Fibroblast of lung (primary cell): ENCODE measurements around the gene UTP25. TPM values are rescaled to one million over a fixed set of nuclear protein-coding genes. Genes with fewer than 3 reads are reported as not detected.
A peak's percentile ranks its signal among the peaks of the same experiment; 100 is the strongest.

Source experiments
- DNase-seq, 2 donors: peaks; one replicate each; pipeline versions ENCODE4 v3.0.0 to v3.0.0-alpha.2; 2010; ENCODE audit warnings: low read depth in 2 of 2
- H2AFZ ChIP-seq: 2 replicates; pipeline ENCODE4 v1.5.1; 2012; ENCODE audit warnings: low read length, control low read depth, inconsistent platforms
- H3K27ac ChIP-seq: 2 replicates; pipeline ENCODE4 v1.5.1; 2011; ENCODE audit warnings: low read length, control low read depth; ENCODE audit not compliant: insufficient read depth
- H3K27me3 ChIP-seq: 2 replicates; pipeline ENCODE4 v1.5.1; 2011; ENCODE audit warnings: mild to moderate bottlenecking, low read length; ENCODE audit not compliant: control insufficient read depth, insufficient read depth
- H3K36me3 ChIP-seq: 2 replicates; pipeline ENCODE4 v1.5.1; 2011; ENCODE audit warnings: low read length; ENCODE audit not compliant: control insufficient read depth, insufficient read depth
- H3K4me1 ChIP-seq: 2 replicates; pipeline ENCODE4 v1.5.1; 2011; ENCODE audit warnings: low read length; ENCODE audit not compliant: control insufficient read depth, insufficient read depth; ENCODE audit errors: extremely low read depth
- H3K4me2 ChIP-seq: 2 replicates; pipeline ENCODE4 v1.5.1; 2011; ENCODE audit warnings: low read length, control low read depth; ENCODE audit not compliant: insufficient read depth; ENCODE audit errors: extremely low read depth
- H3K4me3 ChIP-seq, 4 experiments: fragments of 200-600 bp in 1 of 4; sonication (generic) in 1 of 4; replicated peaks in 1 of 4; 2 replicates each; pipeline ENCODE4 v1.5.1; 2011 to 2016; ENCODE audit warnings: low read length in 4 of 4, low read depth in 3 of 4, mild to moderate bottlenecking in 3 of 4, control low read depth in 2 of 4, inconsistent platforms in 1 of 4, mixed read lengths in 1 of 4; ENCODE audit not compliant: insufficient read depth in 1 of 4; ENCODE audit errors: control extremely low read depth in 1 of 4
- H3K79me2 ChIP-seq: 2 replicates; pipeline ENCODE4 v1.5.1; 2012; ENCODE audit warnings: mild to moderate bottlenecking, low read length, inconsistent platforms; ENCODE audit not compliant: control insufficient read depth, insufficient read depth
- H3K9ac ChIP-seq: 2 replicates; pipeline ENCODE4 v1.5.1; 2011; ENCODE audit warnings: mild to moderate bottlenecking, low read length, control low read depth; ENCODE audit not compliant: insufficient read depth
- H3K9me3 ChIP-seq: 2 replicates; pipeline ENCODE4 v1.5.1; 2012; ENCODE audit warnings: low read depth, low read length; ENCODE audit not compliant: control insufficient read depth, insufficient read depth
- H4K20me1 ChIP-seq: 2 replicates; pipeline ENCODE4 v1.5.1; 2011; ENCODE audit warnings: low read length; ENCODE audit not compliant: control insufficient read depth, insufficient read depth; ENCODE audit errors: extremely low read depth
- CTCF ChIP-seq, 2 donors: IDR thresholded peaks in 1 of 2; conservative IDR thresholded peaks in 1 of 2; 1 replicate in 1 of 2; 2 replicates in 1 of 2; pipeline ENCODE4 v1.5.1; 2011 to 2012; ENCODE audit warnings: low read length in 2 of 2, control low read depth in 1 of 2, inconsistent platforms in 1 of 2, low read depth in 1 of 2, mild to moderate bottlenecking in 1 of 2
- EZH2 ChIP-seq: IDR thresholded peaks from 2 replicates; pipeline ENCODE4 v1.5.1; 2012; ENCODE audit warnings: low read length, control low read depth, mild to moderate bottlenecking; ENCODE audit errors: missing control alignments
- polyA plus RNA-seq, 2 donors: library from polyadenylated mRNA; depleted of rRNA in 1 of 2; stranded (reverse) in 1 of 2; unstranded in 1 of 2; fragments of >200 nt; gene quantifications; 2 replicates each; pipeline ENCODE4 v1.2.1, GENCODE V29; 2011 to 2012; ENCODE audit warnings: missing spikeins in 1 of 2
- total RNA-seq: library from RNA; depleted of rRNA; stranded (reverse); fragments of >200 nt; gene quantifications from 2 replicates; pipeline ENCODE4 v1.2.1, GENCODE V29; 2014

Gene UTP25
- total and polyA plus RNA-seq, 2 donors (not counting 1 experiment from before 2014, with no cell fraction given) = 10.4 to 12.3 TPM

- Histone ChIP-seq H3K9me3 (no peaks in the 10 kb centered on the region), H3K36me3 (peaks cover 16% of the 10 kb centered on the region), H3K4me2 (no peak overlapping the region), H3K79me2 (peaks cover 8% of the 10 kb centered on the region), H4K20me1 (no peaks in the 10 kb centered on the region), H3K27me3 (no peaks in the 10 kb centered on the region), H2AFZ (no peak overlapping the region), H3K9ac (no peak overlapping the region), H3K27ac (no peak overlapping the region), H3K4me3 (no peak overlapping the region), H3K4me1 (peaks cover 30% of the 10 kb centered on the region)
- DNase-seq = peak; percentile 68 to 75
- TF ChIP-seq EZH2 = no peak
- no peak for TF ChIP-seq CTCF (conservative IDR thresholded peaks at IDR 0.05 in 1 of 2, IDR thresholded peaks at IDR 0.05 in 1 of 2; ENCODE audit: low read depth in 1 of 2, low read length in 2 of 2)
These were observed 8.1 kb downstream of the UTP25 start for GRCh38 chr1:209835782-209836298.

GRCh38 chr1:209837671-209838070 is 9.9 kb downstream of the UTP25 start:
- H3K79me2 ChIP-seq = peaks cover 16% of the 10 kb centered on the region
- TF ChIP-seq EZH2 (no peak), CTCF (conservative IDR thresholded peaks at IDR 0.05 in 1 of 2, IDR thresholded peaks at IDR 0.05 in 1 of 2; ENCODE audit: low read depth in 1 of 2, low read length in 2 of 2) (no peak)
- DNase-seq = no peak
- no peak overlapping the region for H3K9ac ChIP-seq
- H3K27me3 ChIP-seq = no peaks in the 10 kb centered on the region
- H3K27ac ChIP-seq = no peak overlapping the region
- H2AFZ ChIP-seq = no peak overlapping the region
- H3K4me2 ChIP-seq = no peak overlapping the region
- H3K36me3 ChIP-seq = peaks cover 19% of the 10 kb centered on the region
- H3K4me3 ChIP-seq = no peak overlapping the region
- no peaks in the 10 kb centered on the region for H4K20me1 ChIP-seq
- peaks cover 35% of the 10 kb centered on the region for H3K4me1 ChIP-seq
- no peaks in the 10 kb centered on the region for H3K9me3 ChIP-seq

DNA sequence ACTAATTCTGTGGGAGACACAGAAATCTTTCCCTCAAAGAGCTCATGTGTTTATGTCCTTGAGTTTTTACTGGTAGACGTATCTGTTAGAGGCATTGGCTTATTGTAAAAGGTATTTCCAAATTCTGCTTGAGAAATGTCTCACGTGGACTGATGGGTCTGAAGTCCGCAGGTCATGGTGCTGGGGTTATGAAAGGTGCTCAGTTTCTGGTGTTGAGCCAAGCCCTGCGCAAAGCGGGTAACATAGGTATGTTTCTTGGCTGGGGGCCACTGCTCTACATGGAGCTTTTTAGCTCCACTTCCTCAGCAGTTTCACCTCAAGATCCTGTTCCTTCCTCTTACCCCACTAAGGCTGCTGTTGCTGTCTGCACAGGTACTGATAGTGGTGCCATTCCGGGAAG is 10.8 kb downstream of the UTP25 start:
- Histone ChIP-seq H3K36me3 (peaks cover 22% of the 10 kb centered on the region), H3K4me1 (peaks cover 35% of the 10 kb centered on the region), H4K20me1 (no peaks in the 10 kb centered on the region), H3K9me3 (no peaks in the 10 kb centered on the region), H3K4me2 (no peak overlapping the region), H3K9ac (no peak overlapping the region), H3K27ac (peak overlapping the region; percentile 85), H2AFZ (no peak overlapping the region), H3K4me3 (no peak overlapping the region), H3K27me3 (no peaks in the 10 kb centered on the region), H3K79me2 (peaks cover 16% of the 10 kb centered on the region)
- DNase-seq = no peak
- TF ChIP-seq EZH2 = no peak
- no peak for TF ChIP-seq CTCF (conservative IDR thresholded peaks at IDR 0.05 in 1 of 2, IDR thresholded peaks at IDR 0.05 in 1 of 2; ENCODE audit: low read depth in 1 of 2, low read length in 2 of 2)
